Endodermal cell (in vitro differentiated cells): ENCODE results near the gene VPS36. TPM values are rescaled to one million over a fixed set of nuclear protein-coding genes. Genes with fewer than 3 reads are reported as not detected.
"Not testable (repeated sequence)": the region's sequence is repeated elsewhere in the genome, so short reads cannot be mapped to it uniquely, and the experiment has no call there.

Experiments used
- DNase-seq: peaks from one replicate; pipeline ENCODE4 v3.0.0-alpha.2; 2017
- H3K27ac ChIP-seq: 2 replicates; pipeline ENCODE4 v1.5.1; 2013; ENCODE audit warnings: mild to moderate bottlenecking, low read depth, low read length, moderate library complexity
- H3K27me3 ChIP-seq: 2 replicates; pipeline ENCODE4 v1.6.1; 2013; ENCODE audit warnings: mild to moderate bottlenecking, low read length, moderate library complexity; ENCODE audit not compliant: insufficient read depth, control insufficient read depth, poor library complexity, severe bottlenecking
- H3K36me3 ChIP-seq: 2 replicates; pipeline ENCODE4 v1.7.0; 2013; ENCODE audit warnings: mild to moderate bottlenecking, low read length, moderate library complexity; ENCODE audit not compliant: control insufficient read depth, insufficient read depth
- H3K4me1 ChIP-seq: one replicate; pipeline ENCODE4 v1.7.0; 2013; ENCODE audit warnings: low read length; ENCODE audit not compliant: control insufficient read depth, insufficient read depth
- H3K4me3 ChIP-seq: 2 replicates; pipeline ENCODE4 v1.5.1; 2013; ENCODE audit warnings: mild to moderate bottlenecking, low read length, moderate library complexity
- H3K9ac ChIP-seq: 2 replicates; pipeline ENCODE4 v1.6.1; 2013; ENCODE audit warnings: mild to moderate bottlenecking, low read length, moderate library complexity; ENCODE audit not compliant: poor library complexity, severe bottlenecking; ENCODE audit errors: extremely low read depth
- H3K9me3 ChIP-seq: 2 replicates; pipeline ENCODE4 v1.6.1; 2013; ENCODE audit warnings: mild to moderate bottlenecking, low read length, moderate library complexity; ENCODE audit not compliant: control insufficient read depth
- H3K27ac Mint-ChIP-seq: 2 replicates; pipeline ENCODE4 v1.8.0; 2020; ENCODE audit warnings: mixed read lengths
- H3K27me3 Mint-ChIP-seq: 2 replicates; pipeline ENCODE4 v1.8.0; 2021; ENCODE audit warnings: mild to moderate bottlenecking, mixed read lengths; ENCODE audit not compliant: insufficient read depth
- H3K36me3 Mint-ChIP-seq: 2 replicates; pipeline ENCODE4 v1.8.0; 2020; ENCODE audit warnings: low read depth, mixed read lengths
- H3K4me1 Mint-ChIP-seq: 2 replicates; pipeline ENCODE4 v1.8.0; 2020; ENCODE audit warnings: mixed read lengths
- H3K4me3 Mint-ChIP-seq: 2 replicates; pipeline ENCODE4 v1.8.0; 2020; ENCODE audit warnings: mild to moderate bottlenecking, moderate library complexity, mixed read lengths
- H3K9me3 Mint-ChIP-seq: 2 replicates; pipeline ENCODE4 v1.8.0; 2020; ENCODE audit warnings: mild to moderate bottlenecking, mixed read lengths
- WGBS, 2 experiments: methylation state at CpG; one replicate each; pipeline versions ENCODE4 v1.1.5 to v1.1.7; 2013; ENCODE audit warnings: missing lambda C conversion rate in 2 of 2, mixed read lengths in 1 of 2; ENCODE audit not compliant: insufficient coverage in 1 of 2, insufficient read length in 1 of 2; 5-methylcytosine and 5-hydroxymethylcytosine counted together
- long read RNA-seq, 4 experiments: library from polyadenylated mRNA in 2 of 4; library from RNA in 1 of 4; library from capped mRNA in 1 of 4; stranded (forward) in 3 of 4; unstranded in 1 of 4; transcript quantifications; one replicate each; pipeline ENCODE4 v2.0.0, GENCODE V29; 2020 to 2021; ENCODE audit warnings: inconsistent platforms in 1 of 4
- polyA plus RNA-seq, 2 experiments: library from polyadenylated mRNA; stranded (reverse); fragments of 50-300 nt; gene quantifications; one replicate each; pipeline ENCODE4 v1.2.3, GENCODE V29; 2013
- total RNA-seq, 2 donors: library from RNA; stranded (reverse); fragmentation: NEBNext Ultra II Directional in 1 of 2; extraction: Animal tissue kit (Norgen Biotek cat#: 25700) in 1 of 2; gene quantifications; 2 replicates in 1 of 2; 3 replicates in 1 of 2; pipeline ENCODE4 v1.2.1, GENCODE V29; 2021
- TF ChIP-seq, protein P1 (sequence below): fragments of 200-600 bp; sonication (generic); conservative IDR thresholded peaks from 2 replicates; pipeline ENCODE4 v1.5.0; 2021; ENCODE audit warnings: antibody characterized with exemption, mild to moderate bottlenecking

Gene VPS36, protein sequence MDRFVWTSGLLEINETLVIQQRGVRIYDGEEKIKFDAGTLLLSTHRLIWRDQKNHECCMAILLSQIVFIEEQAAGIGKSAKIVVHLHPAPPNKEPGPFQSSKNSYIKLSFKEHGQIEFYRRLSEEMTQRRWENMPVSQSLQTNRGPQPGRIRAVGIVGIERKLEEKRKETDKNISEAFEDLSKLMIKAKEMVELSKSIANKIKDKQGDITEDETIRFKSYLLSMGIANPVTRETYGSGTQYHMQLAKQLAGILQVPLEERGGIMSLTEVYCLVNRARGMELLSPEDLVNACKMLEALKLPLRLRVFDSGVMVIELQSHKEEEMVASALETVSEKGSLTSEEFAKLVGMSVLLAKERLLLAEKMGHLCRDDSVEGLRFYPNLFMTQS
- total RNA-seq = 10 to 100 TPM; 44.8 to 77.4 TPM
- polyA plus RNA-seq (2013, experiment 1 of 2) = 28.1 TPM
- 27.0 TPM for polyA plus RNA-seq (2013, experiment 2 of 2)
- long read RNA-seq, experiment 1, full-length matches to known transcripts = 8 of 22 reads
- long read RNA-seq, experiment 1, partial matches to known transcripts = 3 of 22 reads
- long read RNA-seq, experiment 1, other reads (novel, unspliced or antisense) = 11 of 22 reads
- long read RNA-seq, experiment 2, full-length matches to known transcripts = 125 of 180 reads
- long read RNA-seq, experiment 2, partial matches to known transcripts = 12 of 180 reads
- long read RNA-seq, experiment 2, other reads (novel, unspliced or antisense) = 43 of 180 reads
- long read RNA-seq, experiment 3, full-length matches to known transcripts = 105 of 130 reads
- long read RNA-seq, experiment 3, partial matches to known transcripts = 7 of 130 reads
- long read RNA-seq, experiment 3, other reads (novel, unspliced or antisense) = 18 of 130 reads
- long read RNA-seq, experiment 4, full-length matches to known transcripts = 26 of 42 reads
- long read RNA-seq, experiment 4, partial matches to known transcripts = 5 of 42 reads
- long read RNA-seq, experiment 4, other reads (novel, unspliced or antisense) = 11 of 42 reads

DNA sequence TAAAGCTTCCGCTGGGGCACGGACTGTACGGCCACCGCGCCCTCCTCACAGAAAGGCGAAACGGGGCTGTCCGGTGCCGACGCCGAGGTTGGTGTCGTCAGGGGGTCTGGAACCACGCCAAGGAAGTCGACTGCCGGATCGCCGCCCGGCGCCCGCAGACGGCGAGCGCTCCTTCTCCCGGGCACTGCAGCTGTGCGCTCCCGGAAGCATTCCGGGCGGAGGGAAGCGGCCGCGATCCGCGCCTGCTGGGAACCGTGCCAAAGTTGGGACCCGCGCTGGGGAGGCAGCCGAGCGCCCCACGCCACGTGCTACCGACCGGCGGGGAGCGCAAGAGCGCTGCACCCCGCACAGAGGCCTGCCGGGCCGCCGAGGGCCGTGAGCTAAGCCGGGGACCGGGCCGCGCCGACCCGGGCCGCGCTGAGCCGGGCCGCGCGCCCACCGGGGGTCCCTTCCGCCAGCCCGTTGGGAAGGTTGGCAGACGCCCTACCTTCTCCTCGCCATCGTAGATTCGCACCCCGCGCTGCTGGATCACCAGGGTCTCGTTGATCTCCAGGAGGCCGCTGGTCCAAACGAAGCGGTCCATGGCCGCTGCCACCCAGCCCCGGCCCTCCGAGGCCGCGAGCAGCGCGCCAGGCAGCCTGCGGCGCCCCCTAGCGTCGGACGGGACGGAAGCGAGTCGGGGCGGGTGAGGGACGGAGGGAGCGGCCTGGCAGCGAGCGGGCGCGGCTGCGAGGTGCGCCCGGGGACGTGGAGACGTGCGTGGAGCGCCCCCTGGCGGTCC is at the start of gene VPS36:
TSS of gene VPS36 (minus strand) at position 623 of the 781 bp plus-strand sequence. CDS start at position 583, 40 bp downstream.
- Mint-ChIP-seq H3K36me3 (peaks cover 7% of the 10 kb centered on the region), H3K4me3 (peak within 1 kb of the TSS; percentile 83), H3K27me3 (no peaks in the 10 kb centered on the region), H3K27ac (peak within 1 kb of the TSS; percentile 93), H3K4me1 (peaks cover 21% of the 10 kb centered on the region), H3K9me3 (no peaks in the 10 kb centered on the region)
- H3K4me3 ChIP-seq = peak within 1 kb of the TSS; percentile 94
- H3K27ac ChIP-seq = peak within 1 kb of the TSS; percentile 82
- 0 to 1% methylated on average over 65 to 105 of the region's 105 CpGs for WGBS, 2 experiments
- H3K27me3 ChIP-seq = no peaks in the 10 kb centered on the region
- H3K9me3 ChIP-seq = no peaks in the 10 kb centered on the region
- peaks cover 9% of the 10 kb centered on the region for H3K36me3 ChIP-seq
- TF ChIP-seq, protein P1, sequence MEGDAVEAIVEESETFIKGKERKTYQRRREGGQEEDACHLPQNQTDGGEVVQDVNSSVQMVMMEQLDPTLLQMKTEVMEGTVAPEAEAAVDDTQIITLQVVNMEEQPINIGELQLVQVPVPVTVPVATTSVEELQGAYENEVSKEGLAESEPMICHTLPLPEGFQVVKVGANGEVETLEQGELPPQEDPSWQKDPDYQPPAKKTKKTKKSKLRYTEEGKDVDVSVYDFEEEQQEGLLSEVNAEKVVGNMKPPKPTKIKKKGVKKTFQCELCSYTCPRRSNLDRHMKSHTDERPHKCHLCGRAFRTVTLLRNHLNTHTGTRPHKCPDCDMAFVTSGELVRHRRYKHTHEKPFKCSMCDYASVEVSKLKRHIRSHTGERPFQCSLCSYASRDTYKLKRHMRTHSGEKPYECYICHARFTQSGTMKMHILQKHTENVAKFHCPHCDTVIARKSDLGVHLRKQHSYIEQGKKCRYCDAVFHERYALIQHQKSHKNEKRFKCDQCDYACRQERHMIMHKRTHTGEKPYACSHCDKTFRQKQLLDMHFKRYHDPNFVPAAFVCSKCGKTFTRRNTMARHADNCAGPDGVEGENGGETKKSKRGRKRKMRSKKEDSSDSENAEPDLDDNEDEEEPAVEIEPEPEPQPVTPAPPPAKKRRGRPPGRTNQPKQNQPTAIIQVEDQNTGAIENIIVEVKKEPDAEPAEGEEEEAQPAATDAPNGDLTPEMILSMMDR = peak; percentile 100
- peak within 1 kb of the TSS; percentile 50 for H3K9ac ChIP-seq
- DNase-seq = peak; percentile 98
- peaks cover 3% of the 10 kb centered on the region for H3K4me1 ChIP-seq

DNA sequence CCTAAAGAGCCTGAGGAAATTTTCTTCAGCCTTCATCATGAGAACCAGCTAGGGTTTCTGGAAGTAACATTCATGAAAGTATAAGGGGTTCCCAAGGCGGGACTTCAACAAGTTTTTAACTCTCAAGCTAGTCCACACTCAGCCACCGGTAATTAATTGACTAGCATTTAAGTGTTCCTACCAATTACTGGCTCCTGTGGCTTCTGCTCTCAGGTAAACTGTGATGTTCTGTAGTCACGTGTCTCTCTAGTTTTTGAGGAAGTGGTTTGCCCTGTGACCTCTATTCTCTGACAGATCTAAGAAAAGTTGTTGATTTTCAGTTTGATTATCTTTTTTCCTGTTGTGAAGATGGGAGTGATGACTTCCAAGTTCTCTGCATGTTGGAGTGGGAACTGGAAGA is 47.5 kb upstream of the VPS36 start:
- not testable (repeated sequence) for H3K27ac ChIP-seq, DNase-seq, H3K4me1 Mint-ChIP-seq, H3K4me3 Mint-ChIP-seq, H3K9ac ChIP-seq, H3K4me3 ChIP-seq, H3K36me3 ChIP-seq, H3K4me1 ChIP-seq, H3K27ac Mint-ChIP-seq, H3K36me3 Mint-ChIP-seq, H3K27me3 Mint-ChIP-seq, H3K9me3 ChIP-seq, H3K27me3 ChIP-seq
- 93% methylated on average over 2 of the region's 3 CpGs; no CpG with 5 or more reads in 1 of the 2 experiments for WGBS, 2 experiments
- H3K9me3 Mint-ChIP-seq = peaks cover 11% of the 10 kb centered on the region

DNA sequence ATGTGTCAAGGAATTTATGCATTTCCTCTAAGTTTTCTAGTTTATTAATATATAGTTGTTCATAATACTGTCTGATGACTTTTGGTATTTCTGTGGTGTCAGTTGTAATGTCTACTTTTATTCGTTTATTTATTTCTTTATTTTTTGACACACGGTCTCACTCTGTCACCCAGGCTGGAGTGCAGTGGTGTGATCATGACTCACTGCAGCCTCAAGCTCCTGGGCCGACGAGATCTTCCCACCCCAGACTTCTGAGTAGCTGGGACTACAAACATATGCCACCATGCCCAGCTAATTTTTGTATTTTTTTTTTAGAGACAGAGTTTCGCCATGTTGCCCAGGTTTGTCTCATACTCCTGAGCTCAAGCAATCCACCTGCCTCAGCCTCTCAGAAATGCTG is 43.8 kb upstream of the VPS36 start:
- WGBS, 2 experiments = 80 to 98% methylated on average over 1 to 3 of the region's 5 CpGs
- H3K4me1 Mint-ChIP-seq = not testable (repeated sequence)

DNA sequence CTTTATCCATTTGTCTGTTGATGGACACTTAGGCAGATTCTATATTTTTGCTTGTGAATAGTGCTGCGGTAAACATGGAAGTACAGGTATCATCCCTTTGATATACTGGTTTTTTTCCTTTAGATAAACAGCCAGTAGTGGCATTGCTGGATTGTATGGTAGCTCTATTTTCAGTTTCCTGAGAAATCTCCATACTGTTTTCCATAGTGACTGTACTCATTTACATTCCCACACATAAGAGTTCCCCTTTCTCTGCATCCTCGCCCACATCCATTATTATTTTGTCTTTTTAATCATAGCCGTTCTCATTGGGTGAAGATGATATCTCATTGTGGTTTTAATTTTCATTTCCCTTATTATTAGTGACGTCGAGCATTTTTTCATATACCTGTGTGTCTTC is 40.6 kb upstream of the VPS36 start:
- not testable (repeated sequence) for H3K27me3 ChIP-seq, H3K4me3 Mint-ChIP-seq, H3K4me3 ChIP-seq, H3K36me3 Mint-ChIP-seq, H3K36me3 ChIP-seq, H3K4me1 ChIP-seq, H3K27ac Mint-ChIP-seq, H3K4me1 Mint-ChIP-seq, DNase-seq, H3K9me3 ChIP-seq, H3K9ac ChIP-seq, H3K27ac ChIP-seq, H3K9me3 Mint-ChIP-seq, H3K27me3 Mint-ChIP-seq
- WGBS, 2 experiments = no CpG with 5 or more reads among the region's 5 CpGs

More for the DNA sequence above, 43.8 kb upstream of the VPS36 start:
- H3K27ac ChIP-seq, H3K4me1 ChIP-seq, DNase-seq, H3K36me3 ChIP-seq, H3K27me3 ChIP-seq, H3K4me3 ChIP-seq, H3K9ac ChIP-seq, H3K27me3 Mint-ChIP-seq, H3K27ac Mint-ChIP-seq, H3K9me3 Mint-ChIP-seq, H3K9me3 ChIP-seq, H3K36me3 Mint-ChIP-seq, H3K4me3 Mint-ChIP-seq: not testable (repeated sequence)

DNA sequence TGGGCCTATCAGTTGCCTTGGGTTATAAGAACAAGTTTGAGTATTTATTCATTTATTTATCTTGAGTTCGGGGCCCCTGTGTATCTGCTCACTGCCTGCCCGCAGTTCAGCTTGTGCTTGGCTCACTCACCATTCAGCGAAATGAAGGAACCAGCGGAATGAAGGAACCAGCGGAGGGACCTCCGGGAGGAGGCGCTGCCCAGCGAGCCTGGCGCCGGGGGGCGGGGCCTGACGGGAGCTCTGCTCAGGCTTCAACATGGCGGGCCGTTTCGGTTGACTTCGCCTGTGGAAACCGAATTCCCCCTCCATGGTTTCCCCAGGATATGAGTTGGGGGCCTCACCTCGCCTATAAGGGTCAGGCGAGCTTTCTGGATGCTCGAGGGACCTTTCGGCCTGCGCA is 38.3 kb upstream of the VPS36 start:
- WGBS, 2 experiments = no CpG with 5 or more reads among the region's 22 CpGs
- not testable (repeated sequence) for H3K9me3 Mint-ChIP-seq, H3K9me3 ChIP-seq, DNase-seq, H3K4me1 Mint-ChIP-seq, H3K4me1 ChIP-seq, H3K27ac Mint-ChIP-seq, H3K36me3 ChIP-seq, H3K4me3 ChIP-seq, H3K27ac ChIP-seq, H3K9ac ChIP-seq, H3K27me3 ChIP-seq, H3K4me3 Mint-ChIP-seq, H3K36me3 Mint-ChIP-seq, H3K27me3 Mint-ChIP-seq
